ENCODE data around the gene TRIM2. TPM values are rescaled to one million over a fixed set of nuclear protein-coding genes. Genes with fewer than 3 reads are reported as not detected.

The TRIM2 gene
- total and polyA plus RNA-seq, 4 donors: 3.4 to 15.5 (median 8.9) TPM

GRCh38 chr4:153159016-153159415, 45.2 kb upstream of the TRIM2 start (continued):
- no peak for TF ChIP-seq CTCF (IDR thresholded peaks at IDR 0.05; ENCODE audit: low read depth, low read length, missing input control)

DNA sequence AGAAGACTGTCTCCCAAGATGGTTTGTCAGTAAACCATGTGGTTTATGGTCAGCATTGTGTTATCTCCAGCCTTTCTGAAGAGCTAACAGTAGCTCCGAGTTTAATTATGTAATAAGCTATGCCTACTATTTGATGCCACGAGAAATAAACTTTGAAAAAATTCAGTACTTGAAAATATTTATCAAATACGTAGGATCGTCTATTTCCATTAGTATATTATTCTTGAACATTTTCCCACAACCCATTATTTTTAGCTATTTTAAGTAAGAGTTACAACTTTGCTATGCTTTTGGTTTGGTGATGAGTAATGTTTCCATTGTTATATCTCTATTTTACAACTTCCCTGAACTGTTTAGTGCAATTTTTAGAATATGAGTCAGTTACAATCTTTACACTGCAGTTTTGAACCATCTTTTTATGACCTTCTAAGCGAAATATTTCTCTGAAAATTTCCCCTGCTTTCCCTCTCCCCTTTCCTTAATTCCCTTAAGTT, 44.5 kb upstream of the TRIM2 start:
- WGBS: 74% methylated on average over 5 of the region's 5 CpGs
- Histone ChIP-seq H3K27me3 (ENCODE audit: control insufficient read depth in 4 of 4, insufficient read depth in 4 of 4, low read length in 3 of 4) (peaks cover 0 to 15% (median 3%) of the 10 kb centered on the region in 4 donors), H3K36me3 (ENCODE audit: control insufficient read depth in 4 of 4, insufficient read depth in 3 of 4, low read depth in 1 of 4, low read length in 3 of 4) (no peaks in the 10 kb centered on the region), H3K9ac (ENCODE audit: low read depth in 1 of 2, low read length in 2 of 2) (no peak overlapping the region), H3K27ac (ENCODE audit: low read depth in 1 of 2, low read length in 2 of 2) (no peak overlapping the region), H3K9me3 (ENCODE audit: control insufficient read depth in 4 of 4, low read length in 3 of 4) (no peaks in the 10 kb centered on the region), H3K4me3 (ENCODE audit: low read depth in 1 of 3, low read length in 3 of 3) (no peak overlapping the region), H3K4me1 (ENCODE audit: control insufficient read depth in 4 of 4, insufficient read depth in 4 of 4, low read length in 3 of 4) (no peaks in the 10 kb centered on the region)
- no peak for DNase-seq (ENCODE audit: low spot score)
- TF ChIP-seq CTCF (IDR thresholded peaks at IDR 0.05; ENCODE audit: low read depth, low read length, missing input control) (no peak), FOXA2 (IDR thresholded peaks at IDR 0.05) (no peak), JUND (IDR thresholded peaks at IDR 0.05) (no peak), FOXA1 (IDR thresholded peaks at IDR 0.05) (no peak), MAX (IDR thresholded peaks at IDR 0.05) (no peak), SP1 (IDR thresholded peaks at IDR 0.05) (no peak), NR2F2 (IDR thresholded peaks at IDR 0.05) (no peak)

- Histone ChIP-seq H3K27ac (ENCODE audit: low read depth in 1 of 2, low read length in 2 of 2) (no peak overlapping the region), H3K27me3 (ENCODE audit: control insufficient read depth in 4 of 4, insufficient read depth in 4 of 4, low read length in 3 of 4) (peaks cover 0 to 9% (median 3%) of the 10 kb centered on the region in 4 donors), H3K9me3 (ENCODE audit: control insufficient read depth in 4 of 4, low read length in 3 of 4) (no peaks in the 10 kb centered on the region), H3K36me3 (ENCODE audit: control insufficient read depth in 4 of 4, insufficient read depth in 3 of 4, low read depth in 1 of 4, low read length in 3 of 4) (no peaks in the 10 kb centered on the region), H3K4me1 (ENCODE audit: control insufficient read depth in 4 of 4, insufficient read depth in 4 of 4, low read length in 3 of 4) (no peaks in the 10 kb centered on the region), H3K9ac (ENCODE audit: low read depth in 1 of 2, low read length in 2 of 2) (no peak overlapping the region), H3K4me3 (ENCODE audit: low read depth in 1 of 3, low read length in 3 of 3) (no peak overlapping the region)
- DNase-seq (ENCODE audit: low spot score): no peak
- TF ChIP-seq REST (IDR thresholded peaks at IDR 0.05) (no peak), HNF4G (IDR thresholded peaks at IDR 0.05) (no peak), JUND (IDR thresholded peaks at IDR 0.05) (no peak), ATF3 (IDR thresholded peaks at IDR 0.05) (no peak), HNF4A (conservative IDR thresholded peaks at IDR 0.05) (no peak), SP1 (IDR thresholded peaks at IDR 0.05) (no peak), MAX (IDR thresholded peaks at IDR 0.05) (no peak), EGR1 (IDR thresholded peaks at IDR 0.05; ENCODE audit: low read depth in 2 of 2) (no peak), TAF1 (conservative IDR thresholded peaks at IDR 0.05) (no peak), NR2F2 (IDR thresholded peaks at IDR 0.05) (no peak), FOXA2 (IDR thresholded peaks at IDR 0.05) (no peak), CTCF (IDR thresholded peaks at IDR 0.05; ENCODE audit: low read depth, low read length, missing input control) (no peak)
- WGBS: 87% methylated on average over 4 of the region's 4 CpGs
Measured at GRCh38 chr4:153160821-153161220, 43.4 kb upstream of the TRIM2 start.

All from liver (tissue), 9 donors.